ENCODE measurements around the gene ACSL5.
A peak's percentile ranks its signal among the peaks of the same experiment; 100 is the strongest.

ACSL5 gene

DNA sequence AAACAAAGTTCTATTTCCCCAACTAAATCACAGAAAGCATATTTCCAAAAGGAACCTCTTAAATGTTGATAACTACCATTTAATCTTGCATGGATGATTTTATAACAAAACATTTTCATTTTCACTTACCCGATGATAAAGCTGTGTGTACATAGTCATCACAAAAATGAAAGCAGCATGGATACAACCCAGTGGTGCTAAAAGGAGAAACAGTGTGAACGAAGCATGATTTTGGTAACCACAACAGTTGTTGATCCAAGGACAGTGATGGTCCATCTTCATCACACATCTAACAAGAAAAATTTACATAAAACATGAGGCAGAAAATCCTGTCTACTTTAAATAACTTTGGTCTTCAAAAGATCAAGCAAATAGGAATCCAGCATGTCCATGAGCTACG lies 68.1 kb downstream of the ACSL5 start:
- TF ChIP-seq ZFX (IDR thresholded peaks at IDR 0.05) (no peak), CTCF (conservative IDR thresholded peaks at IDR 0.05) (no peak)
- no peak overlapping the region for H3K27ac ChIP-seq

DNA sequence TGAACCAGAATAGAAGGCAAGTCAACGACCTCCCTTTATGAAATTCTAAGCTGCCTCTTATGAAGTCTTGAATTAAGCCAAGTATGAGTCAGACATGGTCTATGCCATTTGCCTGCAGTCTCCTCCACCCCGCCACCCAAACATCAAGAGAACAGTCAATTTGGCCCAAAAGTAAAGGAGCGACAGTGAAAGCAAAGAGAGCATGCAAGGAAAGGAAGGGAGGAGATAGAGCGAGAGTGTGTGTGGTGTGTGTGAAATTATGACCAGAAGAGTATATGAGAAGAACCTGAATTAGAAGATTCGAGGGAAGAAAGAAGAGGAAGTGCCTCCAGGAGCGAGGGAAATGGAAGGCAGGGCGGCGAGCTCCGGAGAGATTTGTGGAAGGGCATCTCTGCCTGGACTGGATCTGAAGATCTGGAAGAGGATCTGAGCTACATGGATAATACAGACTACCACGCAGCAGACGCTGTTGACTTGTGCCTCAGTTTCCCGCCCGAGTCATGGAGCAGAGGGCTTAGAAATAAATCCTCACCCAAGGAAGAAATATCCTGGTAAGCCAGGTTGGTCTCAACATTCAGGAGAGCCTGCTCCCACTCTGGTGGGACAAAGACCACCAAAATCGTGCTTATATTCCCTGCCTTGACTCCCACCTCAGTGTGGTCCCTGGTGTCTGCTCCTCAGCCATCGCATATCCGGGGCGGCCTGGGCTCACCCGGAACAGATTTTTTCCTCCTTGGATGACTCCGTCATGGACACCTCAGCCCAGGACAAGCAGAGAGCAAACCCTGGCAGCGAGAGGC lies 72.3 kb downstream of the ACSL5 start:
- TF ChIP-seq ZFX (IDR thresholded peaks at IDR 0.05) (0 out of 2 replicates have a peak, but pooled peaks have one; percentile 11), CTCF (conservative IDR thresholded peaks at IDR 0.05) (no peak)
- H3K27ac ChIP-seq = peak overlapping the region; percentile 89

GRCh38 chr10:112446855-112447619 lies 73.1 kb downstream of the ACSL5 start, which contains the start of the genes VTI1A and ZDHHC6:
TSS of gene VTI1A (plus strand) at chr10:112447215. CDS start at chr10:112447374, 159 bp downstream.
TSS of gene ZDHHC6 (minus strand) at chr10:112446914. CDS start at chr10:112445436, 1,478 bp downstream.
- H3K27ac ChIP-seq = peak within 1 kb of the TSS; percentile 89
- TF ChIP-seq CTCF (conservative IDR thresholded peaks at IDR 0.05) (peak; percentile 35), ZFX (IDR thresholded peaks at IDR 0.05) (0 out of 2 replicates have a peak, but pooled peaks have one; percentile 1)

DNA sequence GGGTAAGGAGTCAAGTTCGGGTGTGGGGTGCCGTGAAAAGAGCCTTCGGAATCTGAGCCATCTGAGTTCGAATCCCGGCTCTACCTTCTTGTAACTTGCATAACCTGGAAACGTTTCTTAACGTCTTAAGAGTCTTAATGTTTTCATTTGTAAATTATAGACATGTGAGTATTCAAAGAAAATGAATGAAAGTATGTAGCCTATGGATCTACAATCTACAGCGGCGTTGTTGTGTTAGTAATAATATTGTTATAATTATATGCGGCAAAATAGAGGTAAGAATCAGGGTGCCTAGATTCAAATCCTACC lies 73.7 kb downstream of the ACSL5 start:
- TF ChIP-seq ZFX (IDR thresholded peaks at IDR 0.05) (no peak), CTCF (conservative IDR thresholded peaks at IDR 0.05) (no peak)
- H3K27ac ChIP-seq = peak overlapping the region; percentile 89

DNA sequence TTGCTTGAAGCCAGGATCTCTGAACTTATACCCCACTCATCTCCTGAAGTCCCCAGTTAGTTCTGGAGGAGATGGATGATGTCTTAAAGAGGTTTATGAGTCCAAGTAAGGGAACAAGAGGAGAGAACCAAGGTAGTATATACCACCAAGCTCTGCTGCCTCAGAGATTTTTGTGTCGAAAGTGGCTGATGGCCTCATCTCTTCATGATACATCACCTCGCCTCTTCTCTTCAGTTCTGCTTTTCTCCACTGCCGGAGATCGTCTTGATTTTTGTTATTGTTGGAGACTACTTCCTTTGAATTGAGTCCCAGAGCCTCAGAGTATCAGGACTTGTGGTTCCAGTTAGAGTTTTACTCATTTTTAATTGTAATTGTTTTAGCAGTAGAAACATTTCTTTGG lies 75.0 kb downstream of the ACSL5 start:
- TF ChIP-seq CTCF (conservative IDR thresholded peaks at IDR 0.05) (no peak), ZFX (IDR thresholded peaks at IDR 0.05) (no peak)
- no peak overlapping the region for H3K27ac ChIP-seq

GRCh38 chr10:112454910-112455779 lies 81.2 kb downstream of the ACSL5 start:
- no peak overlapping the region for H3K27ac ChIP-seq
- TF ChIP-seq CTCF (conservative IDR thresholded peaks at IDR 0.05) (no peak), ZFX (IDR thresholded peaks at IDR 0.05) (no peak)
